GM18517 (cell line): ENCODE data around the gene CATSPERD.

ENCODE experiments used
- ATAC-seq: cut with Tn5 transposase; IDR thresholded peaks from one replicate; pipeline ENCODE4 v1.9.1; 2021; ENCODE audit warnings: mild to moderate bottlenecking, moderate library complexity; ENCODE audit not compliant: unreplicated experiment

CATSPERD gene

DNA sequence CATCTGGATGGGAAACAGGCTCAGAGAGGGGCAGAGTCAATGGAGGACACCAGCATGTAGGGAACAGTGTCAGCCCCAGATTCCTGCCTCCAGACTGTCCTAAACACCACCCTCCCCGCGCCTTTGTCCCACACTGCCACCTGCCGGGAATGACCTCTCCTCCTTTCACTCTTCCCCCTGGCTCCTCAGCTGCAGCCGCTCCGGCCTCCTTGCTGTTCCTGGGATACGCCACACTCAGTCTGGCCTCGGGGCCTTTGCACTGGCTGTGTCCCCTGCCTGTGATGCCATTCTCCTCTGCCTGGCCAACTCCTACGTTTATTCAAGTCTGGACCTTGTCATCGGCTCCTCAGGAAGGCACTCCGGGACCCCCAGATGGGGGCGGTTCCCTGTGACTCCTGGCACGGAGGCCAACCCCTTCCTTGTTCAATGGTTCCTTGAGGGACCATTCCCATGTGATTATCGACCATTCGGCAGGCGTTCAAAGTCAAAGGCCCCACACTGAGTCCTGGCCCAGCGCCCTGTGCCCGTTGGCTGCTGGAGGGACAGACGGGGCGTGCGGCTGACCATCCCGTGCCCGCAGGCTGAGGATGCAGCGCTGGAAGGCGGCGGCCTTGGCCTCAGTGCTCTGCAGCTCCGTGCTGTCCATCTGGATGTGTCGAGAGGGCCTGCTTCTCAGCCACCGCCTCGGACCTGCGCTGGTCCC is 103.3 kb downstream of the CATSPERD start:
- ATAC-seq: no peak

- no peak for ATAC-seq
These were observed 104.3 kb downstream of the CATSPERD start for GRCh38 chr19:5824751-5825150.

- no peak for ATAC-seq
These were observed 104.7 kb downstream of the CATSPERD start for GRCh38 chr19:5825178-5825577.

GRCh38 chr19:5826531-5827341 is 106.3 kb downstream of the CATSPERD start:
- no peak for ATAC-seq

- ATAC-seq: no peak
These were observed 107.0 kb downstream of the CATSPERD start for GRCh38 chr19:5827342-5827890.

GRCh38 chr19:5827891-5828660 is 107.6 kb downstream of the CATSPERD start:
- peak; percentile 83 for ATAC-seq
